Measurements from ENCODE around the gene YJEFN3.

DNA sequence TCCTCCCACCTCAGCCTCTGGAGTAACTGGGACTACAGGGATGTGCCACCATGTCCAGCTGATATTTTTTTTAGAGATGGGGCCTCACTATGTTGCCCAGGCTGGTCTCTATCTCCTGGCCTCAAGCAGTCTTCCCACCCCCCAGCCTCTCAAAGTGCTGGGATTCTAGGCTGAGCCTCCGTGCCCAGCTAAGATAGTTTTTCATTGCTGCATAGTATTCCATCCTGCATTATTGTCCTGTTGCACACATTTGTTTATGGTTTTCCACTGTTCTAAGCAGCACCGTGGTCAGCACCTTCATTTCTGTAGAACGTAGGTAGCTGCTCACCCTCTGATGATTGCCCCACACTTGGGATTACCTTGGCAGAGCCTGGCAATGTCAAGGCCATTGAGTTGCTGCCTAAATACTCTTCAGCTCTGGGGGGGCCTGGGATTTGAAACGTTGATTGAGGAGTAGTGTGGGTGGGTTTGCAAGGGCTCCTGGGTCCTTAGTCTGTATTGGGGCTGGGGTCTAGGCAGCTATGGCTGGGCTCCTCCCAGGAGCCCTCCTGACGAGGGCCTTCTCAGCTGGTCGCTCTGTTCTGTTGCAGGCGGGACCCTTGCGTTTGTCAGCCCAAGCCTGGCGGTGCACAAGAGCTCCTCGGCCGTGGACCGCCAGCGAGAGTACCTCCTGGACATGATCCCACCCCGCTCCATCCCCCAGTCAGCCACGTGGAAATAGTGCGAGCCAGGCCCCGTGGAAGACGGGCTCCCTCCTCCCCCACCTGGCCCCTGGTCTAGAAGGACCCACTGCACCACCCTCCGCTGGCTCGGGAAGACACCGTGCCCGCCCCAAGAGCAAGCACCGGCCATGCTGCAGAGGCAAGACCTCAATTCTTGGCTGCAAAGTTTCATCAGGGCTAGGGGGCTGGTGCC is 23.7 kb upstream of the YJEFN3 start:
- TF ChIP-seq, protein P1, sequence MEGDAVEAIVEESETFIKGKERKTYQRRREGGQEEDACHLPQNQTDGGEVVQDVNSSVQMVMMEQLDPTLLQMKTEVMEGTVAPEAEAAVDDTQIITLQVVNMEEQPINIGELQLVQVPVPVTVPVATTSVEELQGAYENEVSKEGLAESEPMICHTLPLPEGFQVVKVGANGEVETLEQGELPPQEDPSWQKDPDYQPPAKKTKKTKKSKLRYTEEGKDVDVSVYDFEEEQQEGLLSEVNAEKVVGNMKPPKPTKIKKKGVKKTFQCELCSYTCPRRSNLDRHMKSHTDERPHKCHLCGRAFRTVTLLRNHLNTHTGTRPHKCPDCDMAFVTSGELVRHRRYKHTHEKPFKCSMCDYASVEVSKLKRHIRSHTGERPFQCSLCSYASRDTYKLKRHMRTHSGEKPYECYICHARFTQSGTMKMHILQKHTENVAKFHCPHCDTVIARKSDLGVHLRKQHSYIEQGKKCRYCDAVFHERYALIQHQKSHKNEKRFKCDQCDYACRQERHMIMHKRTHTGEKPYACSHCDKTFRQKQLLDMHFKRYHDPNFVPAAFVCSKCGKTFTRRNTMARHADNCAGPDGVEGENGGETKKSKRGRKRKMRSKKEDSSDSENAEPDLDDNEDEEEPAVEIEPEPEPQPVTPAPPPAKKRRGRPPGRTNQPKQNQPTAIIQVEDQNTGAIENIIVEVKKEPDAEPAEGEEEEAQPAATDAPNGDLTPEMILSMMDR (IDR thresholded peaks at IDR 0.05), result no peak
- TF ChIP-seq POLR2A (IDR thresholded peaks at IDR 0.05; ENCODE audit: low read depth) (no peak), POLR2AphosphoS5 (IDR thresholded peaks at IDR 0.05) (no peak), EP300 (IDR thresholded peaks at IDR 0.05) (no peak)

Data from esophagus muscularis mucosa (tissue), 4 donors.